Mesodermal cell (in vitro differentiated cells): ENCODE results near the gene LMO1.

Experiments
- H3K27ac ChIP-seq: 2 replicates; pipeline ENCODE4 v1.7.0; 2013; ENCODE audit warnings: mild to moderate bottlenecking, low read depth, low read length, moderate library complexity; ENCODE audit not compliant: severe bottlenecking
- H3K36me3 ChIP-seq: 2 replicates; pipeline ENCODE4 v1.7.1; 2013; ENCODE audit warnings: mild to moderate bottlenecking, low read length, moderate library complexity; ENCODE audit not compliant: control insufficient read depth, insufficient read depth
- H3K4me1 ChIP-seq: one replicate; pipeline ENCODE4 v1.7.1; 2013; ENCODE audit warnings: mild to moderate bottlenecking, low read length; ENCODE audit not compliant: insufficient read depth, control insufficient read depth, poor library complexity, severe bottlenecking
- H3K4me3 ChIP-seq: 2 replicates; pipeline ENCODE4 v1.7.0; 2013; ENCODE audit warnings: low read length, control low read depth, mild to moderate bottlenecking; ENCODE audit not compliant: insufficient read depth, poor library complexity, severe bottlenecking; ENCODE audit errors: extremely low read depth
- H3K9me3 ChIP-seq: 2 replicates; pipeline ENCODE4 v1.7.1; 2013; ENCODE audit warnings: mild to moderate bottlenecking, low read length, moderate library complexity; ENCODE audit not compliant: control insufficient read depth
- WGBS, 2 experiments: methylation state at CpG; one replicate each; pipeline ENCODE4 v1.1.5; 2013; ENCODE audit warnings: missing lambda C conversion rate in 2 of 2; ENCODE audit not compliant: insufficient coverage in 2 of 2; 5-methylcytosine and 5-hydroxymethylcytosine counted together

Gene LMO1

DNA sequence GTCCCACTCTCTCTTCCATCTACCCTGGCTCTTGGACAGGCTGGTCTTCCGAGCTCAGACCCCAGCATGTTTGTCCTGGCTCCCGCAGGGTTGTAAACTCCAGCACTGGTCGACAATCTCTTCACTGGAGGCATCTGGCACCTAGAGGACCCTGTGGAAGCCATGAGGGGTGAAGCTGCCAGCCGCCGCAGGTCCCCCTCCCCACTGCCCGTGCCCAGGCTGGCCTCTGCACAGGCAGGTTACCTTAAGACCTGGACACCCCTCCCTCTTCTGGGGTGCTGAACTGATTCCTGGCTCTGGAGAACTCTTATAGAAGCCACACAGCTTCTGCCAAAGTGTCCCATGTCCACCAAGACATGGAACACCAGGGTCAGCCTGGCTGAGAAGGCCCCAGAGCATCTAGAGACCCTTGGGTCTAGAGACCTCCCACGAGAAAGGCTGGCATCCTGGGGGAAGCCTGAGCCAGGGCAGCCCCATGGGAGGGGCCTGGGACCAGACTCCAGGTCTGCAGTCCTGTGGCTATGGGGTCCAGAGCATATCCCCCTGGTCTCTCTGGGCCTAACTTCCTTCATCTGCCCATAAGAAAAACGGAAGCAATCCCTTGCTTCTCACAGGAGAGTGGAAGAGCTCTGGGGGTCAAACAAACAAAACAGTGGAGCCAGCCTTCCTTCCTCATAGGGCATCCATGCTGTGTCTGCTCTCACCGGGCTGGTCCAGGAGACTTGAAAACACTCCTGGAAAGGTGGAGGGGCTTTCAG lies 30.6 kb downstream of the LMO1 start:
- WGBS, 2 experiments = 78 to 82% methylated on average over 7 to 8 of the region's 9 CpGs
- Histone ChIP-seq H3K4me1 (peaks cover 19% of the 10 kb centered on the region), H3K27ac (no peak overlapping the region), H3K4me3 (no peak overlapping the region), H3K9me3 (no peaks in the 10 kb centered on the region), H3K36me3 (no peaks in the 10 kb centered on the region)

DNA sequence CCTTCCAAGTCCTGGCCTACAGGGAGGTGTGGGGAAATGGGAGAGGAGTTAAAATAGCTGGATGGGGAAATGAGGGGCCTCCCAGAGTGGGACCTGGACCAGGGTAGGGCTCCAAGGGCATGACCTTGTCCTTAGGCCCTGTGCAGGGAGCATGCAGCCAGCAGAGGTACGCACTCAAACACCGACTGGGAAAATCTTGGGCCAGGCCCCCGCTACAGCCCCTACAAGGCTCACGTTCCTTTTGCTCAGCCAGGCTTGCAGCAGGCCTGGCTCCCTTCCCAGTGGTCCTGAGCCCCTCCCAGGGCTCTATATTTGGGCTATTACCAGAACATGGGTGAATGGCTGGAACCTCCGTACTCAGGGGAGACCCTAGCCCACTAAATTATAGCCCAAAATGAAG lies 31.3 kb downstream of the LMO1 start:
- no peak overlapping the region for H3K27ac ChIP-seq
- 88 to 98% methylated on average over 5 of the region's 5 CpGs for WGBS, 2 experiments
- H3K9me3 ChIP-seq = no peaks in the 10 kb centered on the region
- H3K36me3 ChIP-seq = no peaks in the 10 kb centered on the region
- H3K4me1 ChIP-seq = peaks cover 19% of the 10 kb centered on the region
- H3K4me3 ChIP-seq = no peak overlapping the region

DNA sequence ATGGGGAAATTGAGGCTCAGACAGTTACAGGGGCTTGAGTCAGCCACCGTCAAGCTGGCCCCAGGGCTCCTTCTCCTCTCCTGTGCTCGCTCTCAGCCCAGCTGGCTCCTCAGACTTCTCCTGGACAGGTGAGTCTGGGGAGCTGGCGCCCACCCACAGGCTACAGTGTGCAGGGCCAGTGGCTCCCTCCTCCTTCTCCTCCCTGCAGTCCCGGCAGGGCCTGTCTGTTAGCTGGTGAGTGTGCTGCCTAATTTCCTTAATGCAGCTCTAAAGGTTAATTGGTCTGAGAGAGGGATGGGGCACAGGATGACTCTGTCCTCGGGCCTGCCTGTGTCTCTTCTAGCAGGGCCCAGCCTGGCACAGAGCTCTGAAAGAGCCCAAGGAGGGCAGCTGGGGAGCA lies 31.7 kb downstream of the LMO1 start:
- H3K36me3 ChIP-seq = no peaks in the 10 kb centered on the region
- no peak overlapping the region for H3K27ac ChIP-seq
- peaks cover 19% of the 10 kb centered on the region for H3K4me1 ChIP-seq
- no peak overlapping the region for H3K4me3 ChIP-seq
- 70 to 82% methylated on average over 3 to 4 of the region's 5 CpGs for WGBS, 2 experiments
- H3K9me3 ChIP-seq = no peaks in the 10 kb centered on the region

DNA sequence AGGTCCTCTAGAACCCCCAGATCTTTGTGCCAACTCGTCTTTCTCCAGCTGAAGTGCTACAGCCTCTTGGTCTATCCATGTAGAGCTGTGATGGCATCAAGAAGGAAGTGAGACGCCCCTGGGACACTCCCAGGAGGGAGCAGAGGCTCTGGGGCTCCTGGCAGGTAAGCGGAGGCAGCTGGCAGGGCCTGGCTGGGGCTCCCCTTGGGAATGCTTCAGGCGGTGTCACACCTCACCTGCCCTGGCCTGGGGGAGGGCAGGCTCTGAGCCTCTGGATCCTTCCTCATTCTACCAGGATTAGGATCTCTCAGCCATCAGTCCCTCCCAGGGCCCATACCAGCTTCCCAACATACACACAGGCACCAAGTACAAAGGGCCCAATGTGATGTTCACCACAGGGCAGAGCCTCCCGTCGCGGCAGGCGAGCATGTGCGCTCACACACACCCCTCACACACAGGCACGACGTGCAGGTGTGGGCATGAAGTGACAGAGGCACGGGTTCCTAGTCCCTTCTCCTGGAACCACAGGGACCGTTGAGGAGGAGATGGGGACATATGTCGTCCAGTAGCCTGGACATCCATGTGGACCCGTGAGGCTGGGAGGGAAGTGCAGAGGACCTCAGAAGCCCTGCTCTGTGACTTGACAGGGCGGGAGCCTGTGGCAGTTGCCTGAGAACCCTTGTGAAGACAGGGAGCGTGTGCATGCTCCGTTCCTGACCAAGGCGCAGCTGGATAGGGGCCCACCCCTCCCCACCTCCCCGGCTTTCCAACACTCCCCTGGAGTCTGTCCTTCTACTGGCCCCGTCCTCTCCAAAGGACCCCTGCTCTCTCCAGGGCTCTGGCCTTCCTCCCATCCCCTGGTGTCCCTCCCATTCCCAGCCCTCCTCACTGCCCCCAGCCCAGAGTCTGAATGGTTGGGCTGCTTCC lies 32.5 kb downstream of the LMO1 start:
- 91 to 93% methylated on average over 11 to 15 of the region's 21 CpGs for WGBS, 2 experiments
- Histone ChIP-seq H3K9me3 (no peaks in the 10 kb centered on the region), H3K27ac (no peak overlapping the region), H3K4me1 (peaks cover 19% of the 10 kb centered on the region), H3K36me3 (no peaks in the 10 kb centered on the region), H3K4me3 (no peak overlapping the region)

DNA sequence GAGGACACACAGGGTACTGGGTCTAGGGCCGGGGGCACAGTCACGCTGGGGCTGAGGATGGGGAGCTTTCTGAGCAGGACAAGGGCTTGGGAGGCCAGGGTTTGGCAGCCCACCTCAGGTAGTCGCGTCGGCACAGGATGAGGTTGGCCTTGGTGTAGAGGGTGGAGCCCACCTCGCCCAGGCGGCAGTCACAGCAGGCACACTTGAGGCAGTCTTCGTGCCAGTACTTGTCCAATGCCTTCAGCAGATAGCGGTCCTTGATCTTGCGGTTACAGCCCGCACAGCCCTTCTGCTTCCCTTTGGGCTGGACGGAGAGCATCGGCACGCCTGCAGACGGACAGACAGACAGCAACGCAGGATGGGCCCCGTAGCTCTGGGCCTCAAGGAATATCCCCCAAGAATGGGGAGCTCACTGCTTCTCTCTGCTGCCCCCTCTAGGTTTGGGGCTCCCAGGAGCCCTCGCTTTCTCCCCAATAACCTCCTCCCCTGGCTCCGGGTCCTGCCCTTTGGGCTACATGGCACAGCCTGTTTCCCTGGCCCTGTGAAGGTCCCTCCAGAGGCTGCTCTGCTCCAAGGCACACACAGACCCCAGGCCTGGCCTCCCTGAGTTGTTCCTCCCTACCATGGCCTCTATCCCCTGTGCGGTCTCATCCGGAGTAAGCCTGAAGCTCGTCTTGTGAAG lies 33.4 kb downstream of the LMO1 start:
- H3K27ac ChIP-seq = no peak overlapping the region
- H3K4me3 ChIP-seq = no peak overlapping the region
- no peaks in the 10 kb centered on the region for H3K9me3 ChIP-seq
- H3K36me3 ChIP-seq = no peaks in the 10 kb centered on the region
- WGBS, 2 experiments = 91 to 92% methylated on average over 21 to 22 of the region's 22 CpGs
- H3K4me1 ChIP-seq = peaks cover 15% of the 10 kb centered on the region

DNA sequence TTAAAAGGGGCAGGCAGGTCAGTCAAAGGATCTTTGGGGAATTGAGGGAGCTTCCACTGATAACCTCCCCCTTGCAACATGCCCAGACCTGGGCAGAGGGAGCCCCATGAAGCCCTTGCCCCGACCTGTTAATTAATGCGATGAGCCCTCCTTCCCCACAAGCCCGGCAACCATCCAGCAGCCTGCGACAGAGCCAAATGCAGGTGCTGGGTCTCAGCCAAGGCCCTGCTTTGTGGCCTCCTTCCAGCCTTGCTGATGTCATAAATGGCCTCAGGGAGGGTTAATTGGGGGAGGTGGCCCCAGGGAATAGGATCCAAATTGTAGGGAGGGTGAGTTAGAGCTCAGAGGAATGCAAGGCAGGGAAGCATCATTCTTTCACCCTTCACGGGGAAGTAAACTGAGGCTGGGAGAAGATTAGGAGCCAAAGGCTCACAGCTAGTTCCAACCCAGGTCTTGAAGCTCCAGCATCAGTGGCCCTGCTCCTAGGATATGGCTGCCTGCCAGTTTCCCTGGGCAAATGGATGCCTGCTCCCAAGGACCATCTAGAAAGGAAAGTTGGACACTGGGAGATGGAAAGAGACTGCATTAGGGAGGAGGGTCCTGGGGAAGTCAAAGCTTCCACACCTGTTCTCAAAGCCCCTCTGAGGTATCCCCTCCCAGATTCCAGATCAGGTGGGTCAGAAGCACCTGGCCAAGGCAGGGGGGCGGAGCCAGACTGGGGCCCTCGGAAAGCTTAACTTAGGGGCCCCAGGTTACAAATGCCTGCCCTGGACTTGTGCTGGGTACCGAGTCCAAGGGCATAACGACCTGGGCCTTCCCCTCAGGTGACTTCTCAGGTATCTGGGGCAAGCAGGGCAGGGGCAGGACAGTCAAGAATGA lies 34.1 kb downstream of the LMO1 start:
- no peak overlapping the region for H3K27ac ChIP-seq
- peaks cover 12% of the 10 kb centered on the region for H3K4me1 ChIP-seq
- no peak overlapping the region for H3K4me3 ChIP-seq
- H3K36me3 ChIP-seq = no peaks in the 10 kb centered on the region
- no peaks in the 10 kb centered on the region for H3K9me3 ChIP-seq
- 85 to 94% methylated on average over 7 to 8 of the region's 9 CpGs for WGBS, 2 experiments

DNA sequence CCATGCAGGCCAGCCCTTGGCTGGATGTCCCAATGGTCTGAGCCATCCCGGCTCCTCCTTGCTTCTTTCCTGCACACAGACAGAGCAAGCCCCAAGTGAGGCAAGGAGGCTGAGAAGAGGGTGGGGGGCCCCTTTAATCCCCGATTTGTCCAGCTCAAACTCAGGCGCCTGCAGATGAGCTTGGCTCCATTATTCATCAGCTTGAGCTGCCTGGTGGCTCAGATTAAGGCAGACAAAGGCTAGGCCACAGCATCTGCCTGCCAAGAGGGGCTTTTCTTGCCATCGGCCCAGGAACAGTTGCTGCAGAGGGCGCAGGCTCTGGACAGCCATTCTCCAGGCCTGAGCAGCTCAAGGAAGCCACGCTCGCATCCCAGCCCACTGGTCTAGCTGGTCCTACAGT lies 35.4 kb downstream of the LMO1 start:
- no peak overlapping the region for H3K27ac ChIP-seq
- H3K9me3 ChIP-seq = no peaks in the 10 kb centered on the region
- 80 to 92% methylated on average over 4 to 5 of the region's 7 CpGs for WGBS, 2 experiments
- H3K4me3 ChIP-seq = no peak overlapping the region
- H3K4me1 ChIP-seq = peaks cover 4% of the 10 kb centered on the region
- H3K36me3 ChIP-seq = no peaks in the 10 kb centered on the region

DNA sequence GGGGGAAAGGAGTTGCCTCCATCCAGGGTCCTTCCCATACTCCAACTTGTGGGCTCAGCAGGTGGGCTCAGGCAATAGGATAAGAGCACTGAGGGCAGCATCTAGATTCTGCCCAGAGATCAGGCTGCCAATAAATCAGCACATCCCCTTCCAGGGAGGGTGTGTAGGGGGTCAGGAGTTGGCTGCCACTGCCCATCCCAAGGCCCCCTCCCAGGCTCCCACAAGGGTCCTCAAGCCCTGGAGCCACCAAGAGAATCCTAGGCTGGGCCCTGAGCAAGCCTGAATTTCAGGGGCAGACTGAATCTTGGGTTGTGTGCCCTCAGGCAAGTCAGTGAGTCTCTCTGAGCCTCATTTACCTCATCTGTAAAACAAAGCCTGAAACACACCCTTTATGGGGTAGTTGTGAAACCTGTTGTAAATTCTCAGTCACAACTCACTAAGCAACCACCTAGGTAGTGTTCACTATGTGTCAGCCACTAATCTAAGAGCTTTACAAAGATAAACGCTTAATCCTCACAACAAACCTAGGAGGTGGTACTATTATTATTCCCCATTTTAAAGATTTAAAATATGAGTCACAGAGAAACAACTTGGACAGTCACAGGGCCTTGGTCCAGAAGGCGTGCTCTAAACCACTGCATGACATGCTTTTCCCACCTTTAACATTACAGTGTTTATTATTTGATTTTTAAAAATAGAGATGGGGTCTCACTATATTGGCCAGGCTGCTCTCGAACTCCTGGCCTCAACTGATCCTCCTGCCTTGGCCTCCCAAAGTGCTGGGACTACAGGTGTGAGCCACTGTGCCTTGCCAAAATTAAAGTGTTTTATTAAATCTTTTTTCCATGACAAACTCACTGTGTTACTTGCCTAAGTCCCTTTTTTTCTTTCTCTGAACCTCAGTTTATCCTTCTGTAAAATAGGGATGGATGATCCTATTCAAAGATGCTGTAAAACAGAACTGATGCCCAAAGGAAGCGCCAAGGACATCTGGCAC lies 36.2 kb downstream of the LMO1 start:
- no peaks in the 10 kb centered on the region for H3K9me3 ChIP-seq
- WGBS, 2 experiments = 83 to 89% methylated on average over 1 to 3 of the region's 4 CpGs
- H3K4me3 ChIP-seq = no peak overlapping the region
- H3K36me3 ChIP-seq = no peaks in the 10 kb centered on the region
- H3K4me1 ChIP-seq = peaks cover 4% of the 10 kb centered on the region
- no peak overlapping the region for H3K27ac ChIP-seq

DNA sequence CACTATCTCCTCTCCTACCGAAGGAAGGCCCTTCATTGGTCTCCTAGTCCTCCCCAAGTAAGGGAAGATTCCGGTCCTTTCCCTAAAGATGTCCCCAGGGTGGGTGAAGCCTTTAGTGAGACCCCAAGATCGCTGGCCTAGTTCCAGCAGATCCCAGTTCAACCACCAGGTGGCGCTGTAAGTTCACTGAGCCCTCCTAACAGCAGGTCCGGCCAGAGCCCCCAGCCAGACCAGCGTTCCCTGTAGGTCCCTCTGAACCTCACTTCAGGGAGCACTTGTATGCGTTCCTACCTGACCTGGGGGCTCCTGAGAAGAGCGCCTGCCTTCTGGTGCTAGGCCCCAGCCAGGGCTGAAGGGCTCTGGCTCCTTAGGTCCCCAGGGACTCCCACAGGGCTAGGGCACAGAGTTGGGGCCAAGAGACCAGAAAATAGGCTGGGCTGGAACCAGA lies 38.1 kb downstream of the LMO1 start:
- Histone ChIP-seq H3K27ac (no peak overlapping the region), H3K9me3 (no peaks in the 10 kb centered on the region), H3K4me3 (no peak overlapping the region), H3K4me1 (peaks cover 4% of the 10 kb centered on the region), H3K36me3 (no peaks in the 10 kb centered on the region)
- WGBS, 2 experiments = 10 to 12% methylated on average over 8 of the region's 8 CpGs
